MG63 (cell line): Measurements from ENCODE around the gene LRP10. TPM values are rescaled to one million over a fixed set of nuclear protein-coding genes. Genes with fewer than 3 reads are reported as not detected.
"Not testable (repeated sequence)": the region's sequence is repeated elsewhere in the genome, so short reads cannot be mapped to it uniquely, and the experiment has no call there.

Experiments
- DNase-seq: peaks from one replicate; pipeline ENCODE4 v3.0.0-alpha.2; 2020
- H3K27me3 ChIP-seq: fragments of 250-450 bp; sonication (Bioruptor Pico); 2 replicates; pipeline ENCODE4 v1.5.1; 2020; ENCODE audit warnings: mild to moderate bottlenecking, moderate library complexity
- H3K36me3 ChIP-seq: fragments of 250-450 bp; sonication (Bioruptor Pico); 2 replicates; pipeline ENCODE4 v1.5.1; 2020; ENCODE audit warnings: mild to moderate bottlenecking, moderate library complexity
- H3K4me3 ChIP-seq: fragments of 250-450 bp; sonication (Bioruptor Pico); 2 replicates; pipeline ENCODE4 v1.5.1; 2020; ENCODE audit warnings: mild to moderate bottlenecking, moderate library complexity
- H3K9me3 ChIP-seq: fragments of 250-450 bp; sonication (Bioruptor Pico); 2 replicates; pipeline ENCODE4 v1.5.1; 2020; ENCODE audit warnings: mild to moderate bottlenecking, moderate library complexity
- total RNA-seq: library from RNA; depleted of rRNA; stranded (reverse); fragments of >200 nt; shearing (Covaris generic); gene quantifications from 2 replicates; pipeline ENCODE4 v1.2.3, GENCODE V29; 2014; ENCODE audit warnings: low replicate concordance

The LRP10 gene
- total RNA-seq, 1 experiment from 2014 or later = 21.9 TPM

- DNase-seq = no peak
- Histone ChIP-seq H3K27me3 (no peaks in the 10 kb centered on the region), H3K36me3 (no peaks in the 10 kb centered on the region), H3K9me3 (no peaks in the 10 kb centered on the region), H3K4me3 (no peak overlapping the region)
Measured at GRCh38 chr14:22892488-22892887, 20.9 kb downstream of the LRP10 start.

- Histone ChIP-seq H3K27me3 (no peaks in the 10 kb centered on the region), H3K36me3 (no peaks in the 10 kb centered on the region), H3K4me3 (no peak overlapping the region), H3K9me3 (no peaks in the 10 kb centered on the region)
- no peak for DNase-seq
Measured at GRCh38 chr14:22893706-22894105, 22.2 kb downstream of the LRP10 start.

GRCh38 chr14:22895402-22895801 is 23.9 kb downstream of the LRP10 start:
- no peaks in the 10 kb centered on the region for H3K9me3 ChIP-seq
- H3K27me3 ChIP-seq = no peaks in the 10 kb centered on the region
- no peak for DNase-seq
- no peak overlapping the region for H3K4me3 ChIP-seq
- no peaks in the 10 kb centered on the region for H3K36me3 ChIP-seq

DNA sequence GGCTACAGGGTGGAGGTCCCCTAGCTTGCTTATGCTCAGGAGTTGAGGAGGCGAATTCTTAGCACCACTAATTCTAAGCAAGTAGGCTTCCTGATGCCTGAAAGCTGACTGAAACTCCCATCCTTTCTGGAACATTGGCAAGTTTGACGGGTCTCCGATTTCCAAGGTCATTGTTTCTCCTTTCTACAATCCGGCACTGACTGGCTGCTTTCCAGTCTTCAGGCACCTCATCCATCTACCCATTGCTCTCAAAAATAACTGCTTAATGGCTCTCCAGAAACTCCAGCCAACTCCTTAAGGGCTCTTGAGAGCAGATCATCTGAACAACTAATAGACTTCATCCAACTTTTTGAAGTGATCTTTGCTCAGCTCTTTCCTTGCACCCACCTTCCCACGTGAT is 24.8 kb downstream of the LRP10 start:
- Histone ChIP-seq H3K27me3 (no peaks in the 10 kb centered on the region), H3K9me3 (no peaks in the 10 kb centered on the region), H3K36me3 (no peaks in the 10 kb centered on the region), H3K4me3 (no peak overlapping the region)
- no peak for DNase-seq

- no peak for DNase-seq
- H3K27me3 ChIP-seq = no peaks in the 10 kb centered on the region
- H3K36me3 ChIP-seq = no peaks in the 10 kb centered on the region
- H3K4me3 ChIP-seq = no peak overlapping the region
- H3K9me3 ChIP-seq = no peaks in the 10 kb centered on the region
Measured at GRCh38 chr14:22896760-22897159, 25.2 kb downstream of the LRP10 start.

DNA sequence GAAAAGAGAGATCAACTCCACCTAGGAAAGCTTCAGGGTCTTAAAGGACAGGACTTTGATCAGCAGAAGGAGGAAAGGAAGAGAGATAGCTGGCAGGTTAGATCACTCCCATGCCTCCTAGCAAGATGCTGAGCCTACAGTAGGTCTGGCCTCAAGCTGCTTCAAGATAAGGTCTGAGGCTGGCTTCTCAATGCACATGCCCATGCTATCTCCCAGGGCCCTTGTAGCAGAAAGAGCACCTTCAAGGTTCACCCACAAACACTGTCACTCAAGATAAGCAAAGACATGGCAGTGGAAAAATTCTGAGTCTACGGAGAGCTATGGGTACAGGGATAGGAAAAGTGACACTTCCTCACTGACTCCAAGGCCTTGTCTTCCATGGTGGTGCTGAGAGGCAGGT is 25.8 kb downstream of the LRP10 start:
- Histone ChIP-seq H3K27me3 (no peaks in the 10 kb centered on the region), H3K9me3 (no peaks in the 10 kb centered on the region), H3K36me3 (no peaks in the 10 kb centered on the region), H3K4me3 (no peak overlapping the region)
- no peak for DNase-seq

- no peak overlapping the region for H3K4me3 ChIP-seq
- no peaks in the 10 kb centered on the region for H3K36me3 ChIP-seq
- H3K27me3 ChIP-seq = no peaks in the 10 kb centered on the region
- no peaks in the 10 kb centered on the region for H3K9me3 ChIP-seq
- no peak for DNase-seq
Measured at GRCh38 chr14:22898302-22899090, 27.0 kb downstream of the LRP10 start.

DNA sequence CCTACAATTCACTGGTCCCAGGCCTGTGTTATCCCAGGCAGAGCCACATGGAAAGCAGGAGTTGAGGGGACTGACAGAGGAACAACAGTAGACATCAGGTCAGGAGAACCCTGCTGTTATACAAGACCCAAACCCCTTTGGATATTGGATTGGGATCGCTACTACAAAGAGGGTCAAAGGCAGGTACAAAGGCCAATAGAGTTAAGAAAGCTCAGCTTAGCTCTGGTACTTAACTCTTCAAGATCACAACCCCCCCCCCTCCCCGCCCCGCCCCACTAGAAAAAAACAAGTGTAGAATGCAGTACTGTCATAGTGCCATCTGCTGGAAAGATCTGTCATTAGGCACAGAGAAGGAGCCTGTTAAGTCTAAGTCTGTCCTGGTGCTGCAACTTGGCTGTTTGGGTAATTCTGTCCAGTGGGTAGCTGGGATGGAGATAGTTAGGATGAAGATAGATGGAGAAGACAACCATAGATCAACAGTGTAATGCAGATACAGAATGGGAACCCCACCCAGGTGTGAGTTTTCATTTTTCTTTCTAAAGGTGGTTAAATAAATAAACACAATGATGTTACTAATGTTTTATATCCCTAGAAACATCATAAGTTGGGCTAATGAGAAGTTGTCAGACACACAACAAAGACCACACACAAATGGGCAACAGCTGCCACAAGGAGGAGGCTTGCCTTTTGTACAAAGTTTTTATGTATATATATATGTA is 28.7 kb downstream of the LRP10 start:
- Histone ChIP-seq H3K4me3 (no peak overlapping the region), H3K9me3 (no peaks in the 10 kb centered on the region), H3K36me3 (no peaks in the 10 kb centered on the region), H3K27me3 (no peaks in the 10 kb centered on the region)
- DNase-seq = peak; percentile 8

DNA sequence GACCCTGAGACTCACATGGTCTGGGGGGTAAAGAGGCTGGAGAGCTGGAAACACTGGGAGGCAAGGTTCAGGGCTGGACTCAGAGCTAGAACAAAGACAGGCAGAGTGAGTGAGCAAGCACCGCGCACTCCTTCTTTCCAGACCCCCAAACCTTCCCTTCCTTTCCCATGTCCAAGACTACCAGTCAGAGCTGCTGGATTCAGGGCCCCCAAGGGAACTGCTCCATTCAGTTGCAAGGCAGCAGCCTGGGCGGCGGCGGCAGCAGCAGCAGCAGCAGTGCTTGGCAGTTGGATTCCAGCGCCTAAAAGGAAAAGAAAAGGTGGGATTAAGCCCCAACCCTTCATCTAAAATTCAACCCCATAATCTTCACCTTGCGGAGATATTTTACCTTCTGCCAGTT is 30.3 kb downstream of the LRP10 start:
- Histone ChIP-seq H3K36me3 (no peaks in the 10 kb centered on the region; the same call in 1 of the 2 replicates), H3K9me3 (no peaks in the 10 kb centered on the region), H3K4me3 (no peak overlapping the region), H3K27me3 (no peaks in the 10 kb centered on the region)
- DNase-seq = no peak

- Histone ChIP-seq H3K36me3 (no peaks in the 10 kb centered on the region; the same call in 1 of the 2 replicates), H3K4me3 (no peak overlapping the region), H3K9me3 (no peaks in the 10 kb centered on the region), H3K27me3 (no peaks in the 10 kb centered on the region)
- DNase-seq = no peak
Measured at GRCh38 chr14:22903742-22904087, 32.2 kb downstream of the LRP10 start.

- Histone ChIP-seq H3K4me3 (no peak overlapping the region), H3K27me3 (no peaks in the 10 kb centered on the region), H3K36me3 (no peaks in the 10 kb centered on the region; the same call in 1 of the 2 replicates), H3K9me3 (no peaks in the 10 kb centered on the region)
- DNase-seq = no peak
Measured at GRCh38 chr14:22905627-22906026, 34.1 kb downstream of the LRP10 start.

DNA sequence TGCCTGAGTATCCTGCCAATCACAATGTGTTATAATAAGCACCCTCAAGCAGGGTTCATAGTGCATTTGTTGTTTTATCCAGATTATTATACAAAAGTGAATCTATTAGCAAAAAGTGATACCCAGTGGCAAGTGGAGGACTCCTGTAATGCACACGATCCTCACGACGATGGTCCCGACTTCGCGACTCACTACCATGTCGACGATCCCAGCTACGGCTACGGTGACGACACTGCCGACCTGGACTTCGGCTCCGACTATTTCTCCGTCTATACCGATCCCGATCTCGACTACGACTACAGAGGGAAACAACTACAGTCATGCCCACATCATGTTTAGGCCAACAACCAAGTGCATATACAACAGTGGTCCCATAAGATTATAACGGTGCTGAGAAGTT is 34.5 kb downstream of the LRP10 start:
- no peak overlapping the region for H3K4me3 ChIP-seq
- H3K36me3 ChIP-seq = no peaks in the 10 kb centered on the region; the same call in 1 of the 2 replicates
- DNase-seq = no peak
- no peaks in the 10 kb centered on the region for H3K9me3 ChIP-seq
- H3K27me3 ChIP-seq = no peaks in the 10 kb centered on the region

- DNase-seq = no peak
- Histone ChIP-seq H3K27me3 (no peaks in the 10 kb centered on the region), H3K9me3 (no peaks in the 10 kb centered on the region), H3K4me3 (no peak overlapping the region), H3K36me3 (no peaks in the 10 kb centered on the region; the same call in 1 of the 2 replicates)
Measured at GRCh38 chr14:22907429-22907828, 35.9 kb downstream of the LRP10 start.

DNA sequence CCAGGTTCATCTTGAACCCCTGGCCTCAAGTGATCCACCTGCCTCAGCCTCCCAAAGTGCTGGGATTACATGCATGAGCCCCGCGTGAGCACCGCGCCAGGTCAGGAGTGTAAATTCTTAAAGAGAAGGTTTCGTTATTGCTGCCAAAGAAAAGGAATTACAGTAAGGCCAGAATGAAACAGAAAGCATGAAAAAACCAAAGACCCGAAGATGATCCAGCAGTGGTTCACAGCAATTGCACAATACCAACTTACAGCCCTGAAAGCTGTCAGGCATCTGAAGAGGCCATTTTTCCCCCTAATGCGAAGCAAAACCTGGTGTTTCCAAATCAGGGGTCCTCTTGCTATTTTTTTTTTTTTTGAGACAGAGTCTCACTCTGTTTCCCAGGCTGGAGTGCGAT is 37.1 kb downstream of the LRP10 start:
- no peaks in the 10 kb centered on the region for H3K9me3 ChIP-seq
- H3K27me3 ChIP-seq = no peaks in the 10 kb centered on the region
- DNase-seq = no peak
- no peak overlapping the region for H3K4me3 ChIP-seq
- no peaks in the 10 kb centered on the region; the same call in 1 of the 2 replicates for H3K36me3 ChIP-seq

DNA sequence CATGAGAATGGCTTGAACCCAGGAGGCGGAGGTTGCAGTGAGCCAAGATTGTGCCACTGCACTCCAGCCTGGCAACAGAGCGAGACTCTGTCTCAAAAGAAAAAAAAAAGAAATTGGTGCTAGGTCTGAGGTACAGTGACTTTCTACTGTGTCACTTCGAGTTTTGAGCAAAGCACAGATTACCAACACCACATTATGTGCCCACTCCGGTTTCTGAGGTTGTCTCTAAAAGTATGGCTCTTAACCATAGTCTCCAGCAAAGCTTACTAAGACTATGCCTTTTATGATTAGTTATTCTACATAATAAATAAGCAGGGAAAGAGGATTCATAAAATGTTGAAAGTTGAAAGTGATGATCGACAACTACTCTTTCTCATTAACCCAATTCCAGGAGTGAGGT is 39.4 kb downstream of the LRP10 start:
- no peaks in the 10 kb centered on the region; the same call in 1 of the 2 replicates for H3K36me3 ChIP-seq
- H3K4me3 ChIP-seq = no peak overlapping the region
- H3K9me3 ChIP-seq = no peaks in the 10 kb centered on the region
- H3K27me3 ChIP-seq = no peaks in the 10 kb centered on the region
- DNase-seq = no peak

- not testable (repeated sequence) for H3K9me3 ChIP-seq, DNase-seq, H3K36me3 ChIP-seq, H3K27me3 ChIP-seq, H3K4me3 ChIP-seq
Measured at GRCh38 chr14:22914836-22915235, 43.3 kb downstream of the LRP10 start.

- H3K36me3 ChIP-seq = peaks cover 9% of the 10 kb centered on the region
- DNase-seq = no peak
- H3K4me3 ChIP-seq = no peak overlapping the region
- H3K27me3 ChIP-seq = no peaks in the 10 kb centered on the region
- H3K9me3 ChIP-seq = no peaks in the 10 kb centered on the region
Measured at GRCh38 chr14:22915886-22916521, 44.5 kb downstream of the LRP10 start.
